GM06990 (cell line): ENCODE results near the gene ARFGAP2.
"Not testable (repeated sequence)": the region's sequence is repeated elsewhere in the genome, so short reads cannot be mapped to it uniquely, and the experiment has no call there.

Experiments
- DNase-seq: peaks from one replicate; pipeline ENCODE4 v3.0.0-alpha.2; 2011; ENCODE audit not compliant: insufficient read length; ENCODE audit errors: extremely low read depth
- H3K27me3 ChIP-seq: replicated peaks from 2 replicates; pipeline ENCODE4 v1.6.0; 2011; ENCODE audit warnings: low read length; ENCODE audit not compliant: control insufficient read depth, insufficient read depth
- H3K36me3 ChIP-seq: 2 replicates; pipeline ENCODE4 v1.5.1; 2011; ENCODE audit warnings: low read length; ENCODE audit not compliant: control insufficient read depth, insufficient read depth
- H3K4me3 ChIP-seq: replicated peaks from 2 replicates; pipeline ENCODE4 v1.5.1; 2011; ENCODE audit warnings: low read depth, mild to moderate bottlenecking, control low read depth, low read length
- TF ChIP-seq, protein P1 (sequence below): IDR thresholded peaks from 2 replicates; pipeline ENCODE4 v1.5.1; 2011; ENCODE audit warnings: low read length, control low read depth, mild to moderate bottlenecking, inconsistent platforms; ENCODE audit not compliant: insufficient read depth, poor library complexity, severe bottlenecking

ARFGAP2 gene

DNA sequence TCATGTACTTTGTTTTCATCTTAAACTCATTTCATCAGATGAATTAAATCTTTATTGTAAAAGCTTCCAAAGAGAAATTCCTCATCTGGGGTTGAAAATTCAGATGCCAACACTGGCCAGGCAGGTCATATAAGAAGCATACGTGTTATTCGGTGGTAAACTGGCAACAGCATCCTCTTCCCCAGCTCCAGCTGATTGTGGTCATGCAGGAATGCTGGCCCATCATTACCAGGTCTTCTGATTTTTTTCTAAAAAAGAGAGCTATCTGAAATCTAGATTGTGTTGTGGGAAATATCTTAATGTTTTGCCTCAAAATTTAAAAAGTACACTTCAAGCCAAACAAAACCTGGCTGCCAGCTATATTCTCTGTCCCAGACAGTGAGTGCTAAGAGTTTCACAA lies 53.6 kb downstream of the ARFGAP2 start:
- Histone ChIP-seq H3K27me3 (no peaks in the 10 kb centered on the region), H3K4me3 (no peak overlapping the region), H3K36me3 (no peaks in the 10 kb centered on the region)
- DNase-seq = no peak
- TF ChIP-seq, protein P1, sequence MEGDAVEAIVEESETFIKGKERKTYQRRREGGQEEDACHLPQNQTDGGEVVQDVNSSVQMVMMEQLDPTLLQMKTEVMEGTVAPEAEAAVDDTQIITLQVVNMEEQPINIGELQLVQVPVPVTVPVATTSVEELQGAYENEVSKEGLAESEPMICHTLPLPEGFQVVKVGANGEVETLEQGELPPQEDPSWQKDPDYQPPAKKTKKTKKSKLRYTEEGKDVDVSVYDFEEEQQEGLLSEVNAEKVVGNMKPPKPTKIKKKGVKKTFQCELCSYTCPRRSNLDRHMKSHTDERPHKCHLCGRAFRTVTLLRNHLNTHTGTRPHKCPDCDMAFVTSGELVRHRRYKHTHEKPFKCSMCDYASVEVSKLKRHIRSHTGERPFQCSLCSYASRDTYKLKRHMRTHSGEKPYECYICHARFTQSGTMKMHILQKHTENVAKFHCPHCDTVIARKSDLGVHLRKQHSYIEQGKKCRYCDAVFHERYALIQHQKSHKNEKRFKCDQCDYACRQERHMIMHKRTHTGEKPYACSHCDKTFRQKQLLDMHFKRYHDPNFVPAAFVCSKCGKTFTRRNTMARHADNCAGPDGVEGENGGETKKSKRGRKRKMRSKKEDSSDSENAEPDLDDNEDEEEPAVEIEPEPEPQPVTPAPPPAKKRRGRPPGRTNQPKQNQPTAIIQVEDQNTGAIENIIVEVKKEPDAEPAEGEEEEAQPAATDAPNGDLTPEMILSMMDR = no peak

DNA sequence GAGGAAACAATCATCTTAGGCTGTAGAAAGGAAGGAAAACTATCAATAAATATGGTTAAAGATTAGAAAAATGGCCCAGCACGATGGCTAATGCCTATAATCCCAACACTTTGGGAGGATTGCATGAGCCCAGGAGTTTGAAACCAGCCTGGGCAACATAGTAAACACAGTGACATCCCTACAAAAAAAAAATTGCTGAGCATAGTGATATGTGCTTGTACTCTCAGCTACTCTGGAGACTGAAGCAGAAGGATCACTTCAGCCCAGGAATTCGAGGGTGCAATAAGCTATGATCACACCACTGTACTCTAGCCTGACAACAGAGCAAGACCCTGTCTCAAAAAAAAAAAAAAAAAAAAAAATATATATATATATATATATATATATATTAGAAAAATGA lies 54.9 kb downstream of the ARFGAP2 start:
- DNase-seq = no peak
- Histone ChIP-seq H3K27me3 (no peaks in the 10 kb centered on the region), H3K36me3 (no peaks in the 10 kb centered on the region), H3K4me3 (no peak overlapping the region)
- TF ChIP-seq, protein P1 = no peak

DNA sequence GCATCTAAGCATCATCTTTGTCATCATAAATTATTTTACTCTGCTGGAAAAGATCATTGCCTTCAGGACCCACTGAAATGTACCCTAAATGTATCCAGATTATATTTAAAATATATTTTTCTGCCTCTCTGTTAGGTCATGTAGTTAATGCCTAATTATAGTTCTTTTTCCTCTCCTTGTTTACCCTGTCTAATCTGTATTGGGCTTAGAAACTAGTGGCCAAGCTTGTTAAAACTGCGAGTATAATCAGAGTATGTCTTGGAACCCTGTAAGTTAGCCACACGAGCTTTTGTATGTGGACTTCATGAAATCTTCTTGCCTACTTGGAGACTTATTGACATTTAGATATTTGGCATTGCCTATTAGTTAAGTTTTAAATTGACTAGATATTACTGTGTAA lies 55.6 kb downstream of the ARFGAP2 start:
- Histone ChIP-seq H3K36me3 (no peaks in the 10 kb centered on the region), H3K27me3 (no peaks in the 10 kb centered on the region), H3K4me3 (no peak overlapping the region)
- TF ChIP-seq, protein P1 = no peak
- no peak for DNase-seq

DNA sequence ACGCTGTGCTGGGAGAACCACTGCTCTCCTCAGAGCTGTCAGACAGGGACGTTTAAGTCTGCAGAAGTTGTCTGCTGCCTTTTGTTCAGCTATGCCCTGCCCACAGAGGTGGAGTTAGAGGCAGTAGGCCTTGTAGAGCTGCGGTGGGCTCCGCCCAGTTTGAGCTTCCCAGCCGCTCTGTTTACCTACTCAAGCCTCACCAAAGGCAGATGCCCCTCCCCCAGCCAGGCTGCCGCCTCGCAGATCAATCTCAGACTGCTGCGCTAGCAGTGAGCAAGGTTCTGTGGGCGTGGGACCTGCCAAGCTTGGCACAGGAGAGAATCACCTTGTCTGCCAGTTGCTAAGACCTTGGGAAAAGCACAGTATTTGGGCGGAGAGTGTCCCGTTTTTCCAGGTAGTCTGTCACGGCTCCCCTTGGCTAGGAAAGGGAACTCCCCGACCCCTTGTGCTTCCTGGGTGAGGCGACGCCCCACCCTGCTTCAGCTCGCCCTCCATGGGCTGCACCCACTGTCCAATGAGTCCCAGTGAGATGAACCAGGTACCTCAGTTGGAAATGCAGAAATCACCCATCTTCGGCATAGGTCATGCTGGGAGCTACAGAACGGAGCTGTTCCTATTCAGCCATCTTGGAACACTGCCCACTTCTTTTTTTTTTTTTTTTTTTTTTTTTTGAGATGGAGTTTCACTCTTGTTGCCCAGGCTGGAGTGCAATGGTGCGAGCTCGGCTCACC lies 57.6 kb downstream of the ARFGAP2 start:
- not testable (repeated sequence) for H3K4me3 ChIP-seq, DNase-seq, H3K27me3 ChIP-seq, H3K36me3 ChIP-seq
